SK-N-SH (cell line): ENCODE results near the gene MRPS6. TPM values are rescaled to one million over a fixed set of nuclear protein-coding genes. Genes with fewer than 3 reads are reported as not detected.

Experiments used
- CTCF ChIA-PET: fragments of 300-600, 350-600 bp; formaldehyde crosslinking; extraction: SDS; loops from one replicate; lab custom pipeline; 2021; lab: Yijun Ruan, JAX
- POLR2A ChIA-PET: fragments of 350-600 bp; sonication (Branson Sonifier 250); formaldehyde crosslinking; extraction: SDS; loops from one replicate; lab custom pipeline; 2020; ENCODE audit warnings: antibody characterized with exemption, inconsistent platforms; lab: Yijun Ruan, JAX
- DNase-seq: peaks from one replicate; pipeline ENCODE4 v3.0.0; 2012
- H2AFZ ChIP-seq: fragments of 200-600 bp; sonication (generic); 2 replicates; pipeline ENCODE4 v1.8.1; 2016; ENCODE audit warnings: antibody characterized with exemption, mild to moderate bottlenecking, low read depth
- H3F3A ChIP-seq: fragments of 200-600 bp; sonication (generic); replicated peaks from 2 replicates; pipeline ENCODE3; 2016; ENCODE audit warnings: antibody characterized with exemption, mild to moderate bottlenecking; ENCODE audit not compliant: insufficient read depth
- H3K27ac ChIP-seq, 2 experiments: fragments of 200-500 bp in 1 of 2; fragments of 200-600 bp in 1 of 2; sonication (Bioruptor generic) in 1 of 2; sonication (generic), shearing (Covaris generic) in 1 of 2; 2 replicates each; pipeline versions ENCODE4 v1.5.1 to v1.6.1; 2014 to 2016; ENCODE audit warnings: low read depth in 2 of 2, inconsistent platforms in 1 of 2, low read length in 1 of 2, mild to moderate bottlenecking in 1 of 2, mixed read lengths in 1 of 2
- H3K27me3 ChIP-seq: fragments of 200-600 bp; sonication (generic), shearing (Covaris generic); 2 replicates; pipeline ENCODE4 v1.6.1; 2016; ENCODE audit warnings: mixed run types; ENCODE audit not compliant: insufficient read depth
- H3K36me3 ChIP-seq, 2 experiments: fragments of 200-500 bp in 1 of 2; fragments of 200-600 bp in 1 of 2; sonication (Bioruptor generic) in 1 of 2; sonication (generic) in 1 of 2; replicated peaks in 1 of 2; 2 replicates each; pipeline versions ENCODE3 to v1.5.1; 2014 to 2016; ENCODE audit warnings: low read length in 1 of 2, mild to moderate bottlenecking in 1 of 2; ENCODE audit not compliant: insufficient read depth in 2 of 2, control insufficient read depth in 1 of 2
- H3K4me1 ChIP-seq, 2 experiments: fragments of 200-500 bp in 1 of 2; fragments of 200-600 bp in 1 of 2; sonication (Bioruptor generic) in 1 of 2; sonication (generic), shearing (Covaris generic) in 1 of 2; 2 replicates each; pipeline versions ENCODE4 v1.5.1 to v1.6.1; 2014 to 2016; ENCODE audit warnings: low read depth in 1 of 2, low read length in 1 of 2, mixed run types in 1 of 2; ENCODE audit not compliant: insufficient read depth in 2 of 2, control insufficient read depth in 1 of 2
- H3K4me2 ChIP-seq: fragments of 200-600 bp; sonication (generic), shearing (Covaris generic); 2 replicates; pipeline ENCODE4 v1.6.1; 2017; ENCODE audit warnings: mixed run types
- H3K4me3 ChIP-seq, 2 experiments: fragments of 200-500 bp in 1 of 2; fragments of 200-600 bp in 1 of 2; sonication (Bioruptor generic) in 1 of 2; sonication (generic), shearing (Covaris generic) in 1 of 2; 2 replicates each; pipeline versions ENCODE4 v1.5.1 to v1.8.1; 2014 to 2016; ENCODE audit warnings: low read depth in 2 of 2, inconsistent platforms in 1 of 2, low read length in 1 of 2, mild to moderate bottlenecking in 1 of 2, mixed read lengths in 1 of 2, moderate library complexity in 1 of 2
- H3K79me2 ChIP-seq: fragments of 200-600 bp; sonication (generic); 2 replicates; pipeline ENCODE4 v1.8.1; 2017; ENCODE audit warnings: mild to moderate bottlenecking; ENCODE audit not compliant: insufficient read depth
- H3K9ac ChIP-seq: fragments of 200-600 bp; sonication (generic); 2 replicates; pipeline ENCODE4 v1.6.1; 2017; ENCODE audit warnings: mixed run types
- H3K9me2 ChIP-seq: fragments of 200-600 bp; sonication (generic); 2 replicates; pipeline ENCODE4 v1.6.1; 2017; ENCODE audit warnings: mixed run types
- H3K9me3 ChIP-seq: fragments of 200-600 bp; sonication (generic); 2 replicates; pipeline ENCODE4 v1.6.1; 2017; ENCODE audit warnings: mixed run types, mild to moderate bottlenecking, moderate library complexity
- H4K20me1 ChIP-seq: fragments of 200-600 bp; sonication (generic); 2 replicates; pipeline ENCODE4 v1.6.1; 2017; ENCODE audit warnings: mild to moderate bottlenecking, mixed run types; ENCODE audit not compliant: insufficient read depth
- ELF1 ChIP-seq: IDR thresholded peaks from 2 replicates; pipeline ENCODE4 v1.4.0; 2012
- EZH2phosphoT487 ChIP-seq: fragments of 200-600 bp; sonication (generic); IDR thresholded peaks from 2 replicates; pipeline ENCODE4 v1.6.1; 2017; ENCODE audit warnings: low read depth, mixed run types, mild to moderate bottlenecking, antibody characterized with exemption, moderate library complexity, borderline replicate concordance
- FOSL2 ChIP-seq: IDR thresholded peaks from 2 replicates; pipeline ENCODE4 v1.4.0; 2012; ENCODE audit warnings: low read depth, mild to moderate bottlenecking, moderate library complexity, borderline replicate concordance
- FOXJ3 ChIP-seq: sonication (generic); formaldehyde crosslinking; IDR thresholded peaks from 2 replicates; pipeline ENCODE4 v1.5.1; 2020; ENCODE audit warnings: mild to moderate bottlenecking, missing genetic modification reagents
- FOXM1 ChIP-seq: IDR thresholded peaks from 2 replicates; pipeline ENCODE4 v1.4.0; 2012; ENCODE audit warnings: low read depth, mild to moderate bottlenecking
- GATA2 ChIP-seq: sonication (generic); formaldehyde crosslinking; IDR thresholded peaks from 2 replicates; pipeline ENCODE4 v1.5.0; 2020; ENCODE audit warnings: mild to moderate bottlenecking, missing genetic modification reagents
- JUND ChIP-seq: IDR thresholded peaks from 2 replicates; pipeline ENCODE4 v1.4.0; 2012
- MEF2A ChIP-seq: IDR thresholded peaks from 2 replicates; pipeline ENCODE4 v1.4.0; 2012; ENCODE audit warnings: low read depth, borderline replicate concordance
- MXI1 ChIP-seq: IDR thresholded peaks from 2 replicates; pipeline ENCODE4 v1.6.1; 2012; ENCODE audit warnings: mild to moderate bottlenecking, low read depth, low read length, improper control_type of control experiment
- NRF1 ChIP-seq: IDR thresholded peaks from 2 replicates; pipeline ENCODE4 v1.6.1; 2012; ENCODE audit warnings: low read depth, mild to moderate bottlenecking, low read length
- RAD21 ChIP-seq: IDR thresholded peaks from 2 replicates; pipeline ENCODE4 v1.6.1; 2012; ENCODE audit warnings: mild to moderate bottlenecking, low read length
- RCOR1 ChIP-seq: fragments of 150-350 bp; IDR thresholded peaks from 2 replicates; pipeline ENCODE4 v1.6.1; 2017; ENCODE audit warnings: antibody characterized with exemption, low read length
- RFX5 ChIP-seq: IDR thresholded peaks from 2 replicates; pipeline ENCODE4 v1.6.1; 2012; ENCODE audit warnings: mild to moderate bottlenecking, improper control_type of control experiment, low read length
- RXRA ChIP-seq: IDR thresholded peaks from 2 replicates; pipeline ENCODE4 v1.4.0; 2012; ENCODE audit warnings: low read depth, mild to moderate bottlenecking, borderline replicate concordance
- SIN3A ChIP-seq: IDR thresholded peaks from 2 replicates; pipeline ENCODE4 v1.6.1; 2012; ENCODE audit warnings: low read depth, mild to moderate bottlenecking, low read length, moderate library complexity, borderline replicate concordance
- SMC3 ChIP-seq: IDR thresholded peaks from 2 replicates; pipeline ENCODE4 v1.6.1; 2012; ENCODE audit warnings: low read depth, low read length, improper control_type of control experiment
- WGBS: methylation state at CpG from one replicate; pipeline ENCODE4 v1.1.6; 2017; ENCODE audit warnings: low lambda C conversion rate; 5-methylcytosine and 5-hydroxymethylcytosine counted together
- polyA plus RNA-seq, 3 experiments: library from polyadenylated mRNA; depleted of rRNA; stranded (reverse); fragments of >200 nt; gene quantifications; 2 replicates each; pipeline ENCODE4 v1.2.3, GENCODE V29; 2012
- TF ChIP-seq, protein P1 (sequence below): IDR thresholded peaks from 2 replicates; pipeline ENCODE4 v1.4.0; 2012; ENCODE audit warnings: low read depth, borderline replicate concordance
- TF ChIP-seq, protein P2 (sequence below): IDR thresholded peaks from 2 replicates; pipeline ENCODE4; 2012
- TF ChIP-seq, protein P3 (sequence below): IDR thresholded peaks from 2 replicates; pipeline ENCODE4 v1.6.1; 2012; ENCODE audit warnings: mild to moderate bottlenecking, low read depth, low read length, moderate library complexity
- TF ChIP-seq, protein P4 (sequence below): IDR thresholded peaks from 2 replicates; pipeline ENCODE4 v1.4.0; 2012; ENCODE audit warnings: low read depth, borderline replicate concordance

MRPS6 gene
- polyA plus RNA-seq, 1 of the 3 experiments (the other 2 are of a cell fraction), result 69.2 TPM

DNA sequence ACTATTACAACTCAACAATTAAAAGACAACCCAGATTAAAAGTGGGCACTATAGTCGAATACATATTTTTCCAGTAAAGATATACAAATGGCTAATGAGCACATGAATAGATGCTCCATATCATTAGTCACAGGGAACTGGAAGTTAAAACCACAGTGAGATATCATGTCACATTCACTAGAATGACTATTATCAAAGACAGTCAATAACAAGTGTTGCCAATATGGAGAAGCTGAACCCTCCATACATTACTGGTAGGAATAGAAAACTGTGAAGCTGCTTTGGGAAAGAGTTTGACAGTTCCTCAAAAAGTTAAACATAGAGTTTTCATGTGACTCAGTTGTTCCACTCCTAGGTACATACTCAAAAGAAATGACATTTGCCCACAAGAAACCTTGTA lies 30.6 kb upstream of the MRPS6 start:
- 6% methylated on average over 1 of the region's 1 CpG for WGBS
- Histone ChIP-seq H3K4me2 (no peak overlapping the region), H3K9me3 (no peaks in the 10 kb centered on the region), H3K4me3 (no peak overlapping the region), H3K79me2 (no peaks in the 10 kb centered on the region), H4K20me1 (no peaks in the 10 kb centered on the region), H3K27me3 (no peaks in the 10 kb centered on the region), H3K9me2 (no peaks in the 10 kb centered on the region), H3F3A (no peaks in the 10 kb centered on the region), H3K36me3 (no peaks in the 10 kb centered on the region), H3K9ac (no peak overlapping the region), H2AFZ (no peak overlapping the region), H3K4me1 (no peaks in the 10 kb centered on the region), H3K27ac (no peak overlapping the region)
- DNase-seq, result no peak
- ChIA-PET POLR2A (no interaction called here), CTCF (no interaction called here)
- TF ChIP-seq FOSL2, result no peak
- no peak for TF ChIP-seq FOXJ3 (CRISPR knock-in tag)
- TF ChIP-seq JUND, result no peak
- TF ChIP-seq, protein P1, sequence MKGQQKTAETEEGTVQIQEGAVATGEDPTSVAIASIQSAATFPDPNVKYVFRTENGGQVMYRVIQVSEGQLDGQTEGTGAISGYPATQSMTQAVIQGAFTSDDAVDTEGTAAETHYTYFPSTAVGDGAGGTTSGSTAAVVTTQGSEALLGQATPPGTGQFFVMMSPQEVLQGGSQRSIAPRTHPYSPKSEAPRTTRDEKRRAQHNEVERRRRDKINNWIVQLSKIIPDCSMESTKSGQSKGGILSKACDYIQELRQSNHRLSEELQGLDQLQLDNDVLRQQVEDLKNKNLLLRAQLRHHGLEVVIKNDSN, result no peak
- TF ChIP-seq MXI1, result no peak
- TF ChIP-seq FOXM1, result no peak

DNA sequence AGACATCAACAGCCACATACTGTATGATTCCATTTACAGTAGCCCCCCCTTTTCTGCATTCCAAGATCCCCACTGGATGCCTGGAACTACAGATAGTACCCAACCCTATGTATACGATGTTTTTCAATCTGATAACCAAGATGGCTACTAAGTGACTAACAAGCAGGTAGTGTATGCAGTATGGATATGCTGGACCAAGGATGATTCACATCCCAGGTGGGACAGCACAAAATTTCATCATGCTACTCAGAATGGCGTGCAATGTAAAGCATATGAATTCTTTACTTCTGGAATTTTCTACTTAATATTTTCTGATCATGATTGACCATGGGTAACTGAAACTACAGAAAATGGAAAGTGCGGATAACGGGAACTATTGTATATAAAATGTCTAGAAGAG lies 30.0 kb upstream of the MRPS6 start:
- H3K9me3 ChIP-seq, result no peaks in the 10 kb centered on the region
- ChIA-PET POLR2A (no interaction called here), CTCF (no interaction called here)
- H3K27me3 ChIP-seq, result no peaks in the 10 kb centered on the region
- no peaks in the 10 kb centered on the region for H3K4me1 ChIP-seq
- H3K36me3 ChIP-seq, result no peaks in the 10 kb centered on the region
- no peaks in the 10 kb centered on the region for H3F3A ChIP-seq
- H3K4me3 ChIP-seq, result no peak overlapping the region
- WGBS, result 64% methylated on average over 4 of the region's 4 CpGs
- DNase-seq, result no peak
- no peak overlapping the region for H3K9ac ChIP-seq
- no peak overlapping the region for H2AFZ ChIP-seq
- no peak overlapping the region for H3K4me2 ChIP-seq
- no peak overlapping the region for H3K27ac ChIP-seq
- H4K20me1 ChIP-seq, result no peaks in the 10 kb centered on the region
- H3K79me2 ChIP-seq, result no peaks in the 10 kb centered on the region
- H3K9me2 ChIP-seq, result no peaks in the 10 kb centered on the region
- TF ChIP-seq EZH2phosphoT487, result no peak
- no peak for TF ChIP-seq RCOR1
- TF ChIP-seq, protein P1, result no peak
- no peak for TF ChIP-seq NRF1
- TF ChIP-seq GATA2 (CRISPR knock-in tag), result no peak
- no peak for TF ChIP-seq RAD21
- no peak for TF ChIP-seq FOXM1
- TF ChIP-seq, protein P2, sequence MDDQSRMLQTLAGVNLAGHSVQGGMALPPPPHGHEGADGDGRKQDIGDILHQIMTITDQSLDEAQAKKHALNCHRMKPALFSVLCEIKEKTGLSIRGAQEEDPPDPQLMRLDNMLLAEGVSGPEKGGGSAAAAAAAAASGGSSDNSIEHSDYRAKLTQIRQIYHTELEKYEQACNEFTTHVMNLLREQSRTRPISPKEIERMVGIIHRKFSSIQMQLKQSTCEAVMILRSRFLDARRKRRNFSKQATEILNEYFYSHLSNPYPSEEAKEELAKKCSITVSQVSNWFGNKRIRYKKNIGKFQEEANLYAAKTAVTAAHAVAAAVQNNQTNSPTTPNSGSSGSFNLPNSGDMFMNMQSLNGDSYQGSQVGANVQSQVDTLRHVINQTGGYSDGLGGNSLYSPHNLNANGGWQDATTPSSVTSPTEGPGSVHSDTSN, result no peak
- TF ChIP-seq MEF2A, result no peak
- no peak for TF ChIP-seq JUND
- TF ChIP-seq, protein P3, sequence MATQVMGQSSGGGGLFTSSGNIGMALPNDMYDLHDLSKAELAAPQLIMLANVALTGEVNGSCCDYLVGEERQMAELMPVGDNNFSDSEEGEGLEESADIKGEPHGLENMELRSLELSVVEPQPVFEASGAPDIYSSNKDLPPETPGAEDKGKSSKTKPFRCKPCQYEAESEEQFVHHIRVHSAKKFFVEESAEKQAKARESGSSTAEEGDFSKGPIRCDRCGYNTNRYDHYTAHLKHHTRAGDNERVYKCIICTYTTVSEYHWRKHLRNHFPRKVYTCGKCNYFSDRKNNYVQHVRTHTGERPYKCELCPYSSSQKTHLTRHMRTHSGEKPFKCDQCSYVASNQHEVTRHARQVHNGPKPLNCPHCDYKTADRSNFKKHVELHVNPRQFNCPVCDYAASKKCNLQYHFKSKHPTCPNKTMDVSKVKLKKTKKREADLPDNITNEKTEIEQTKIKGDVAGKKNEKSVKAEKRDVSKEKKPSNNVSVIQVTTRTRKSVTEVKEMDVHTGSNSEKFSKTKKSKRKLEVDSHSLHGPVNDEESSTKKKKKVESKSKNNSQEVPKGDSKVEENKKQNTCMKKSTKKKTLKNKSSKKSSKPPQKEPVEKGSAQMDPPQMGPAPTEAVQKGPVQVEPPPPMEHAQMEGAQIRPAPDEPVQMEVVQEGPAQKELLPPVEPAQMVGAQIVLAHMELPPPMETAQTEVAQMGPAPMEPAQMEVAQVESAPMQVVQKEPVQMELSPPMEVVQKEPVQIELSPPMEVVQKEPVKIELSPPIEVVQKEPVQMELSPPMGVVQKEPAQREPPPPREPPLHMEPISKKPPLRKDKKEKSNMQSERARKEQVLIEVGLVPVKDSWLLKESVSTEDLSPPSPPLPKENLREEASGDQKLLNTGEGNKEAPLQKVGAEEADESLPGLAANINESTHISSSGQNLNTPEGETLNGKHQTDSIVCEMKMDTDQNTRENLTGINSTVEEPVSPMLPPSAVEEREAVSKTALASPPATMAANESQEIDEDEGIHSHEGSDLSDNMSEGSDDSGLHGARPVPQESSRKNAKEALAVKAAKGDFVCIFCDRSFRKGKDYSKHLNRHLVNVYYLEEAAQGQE, result no peak
- TF ChIP-seq SIN3A, result no peak
- no peak for TF ChIP-seq ELF1
- no peak for TF ChIP-seq RXRA
- TF ChIP-seq FOSL2, result no peak
- TF ChIP-seq, protein P4, sequence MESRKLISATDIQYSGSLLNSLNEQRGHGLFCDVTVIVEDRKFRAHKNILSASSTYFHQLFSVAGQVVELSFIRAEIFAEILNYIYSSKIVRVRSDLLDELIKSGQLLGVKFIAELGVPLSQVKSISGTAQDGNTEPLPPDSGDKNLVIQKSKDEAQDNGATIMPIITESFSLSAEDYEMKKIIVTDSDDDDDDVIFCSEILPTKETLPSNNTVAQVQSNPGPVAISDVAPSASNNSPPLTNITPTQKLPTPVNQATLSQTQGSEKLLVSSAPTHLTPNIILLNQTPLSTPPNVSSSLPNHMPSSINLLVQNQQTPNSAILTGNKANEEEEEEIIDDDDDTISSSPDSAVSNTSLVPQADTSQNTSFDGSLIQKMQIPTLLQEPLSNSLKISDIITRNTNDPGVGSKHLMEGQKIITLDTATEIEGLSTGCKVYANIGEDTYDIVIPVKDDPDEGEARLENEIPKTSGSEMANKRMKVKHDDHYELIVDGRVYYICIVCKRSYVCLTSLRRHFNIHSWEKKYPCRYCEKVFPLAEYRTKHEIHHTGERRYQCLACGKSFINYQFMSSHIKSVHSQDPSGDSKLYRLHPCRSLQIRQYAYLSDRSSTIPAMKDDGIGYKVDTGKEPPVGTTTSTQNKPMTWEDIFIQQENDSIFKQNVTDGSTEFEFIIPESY, result no peak
- no peak for TF ChIP-seq RFX5
- TF ChIP-seq SMC3, result no peak
